HepG2 (cell line): ENCODE data around the gene LYRM4. TPM values are rescaled to one million over a fixed set of nuclear protein-coding genes. Genes with fewer than 3 reads are reported as not detected.

Experiments
- ATAC-seq: fragments of 200-7000 bp; cut with Tn5 transposase; 3 replicates; pipeline ENCODE4 v1.9.1; 2020; ENCODE audit warnings: mild to moderate bottlenecking, moderate library complexity
- BruUV-seq: library from RNA; stranded (reverse); fragments of 400-500 nt; replicated peaks from 2 replicates; lab custom pipeline; 2021; lab: Mats Ljungman, UMichigan
- CTCF ChIA-PET: fragments of 300-600 bp; formaldehyde crosslinking; extraction: SDS; loops from one replicate; lab custom pipeline; 2021; ENCODE audit warnings: low total read pairs, inconsistent platforms, low intra/inter-chr PET ratio; lab: Yijun Ruan, JAX
- POLR2A ChIA-PET: fragments of 350-600 bp; sonication (Branson Sonifier 250); formaldehyde crosslinking; loops from one replicate; lab custom pipeline; 2020; ENCODE audit warnings: antibody characterized with exemption, inconsistent platforms; lab: Yijun Ruan, JAX
- DNase-seq: peaks from one replicate; pipeline ENCODE4 v3.0.0-alpha.2; 2015; ENCODE audit warnings: low spot score
- FAIRE-seq: peaks from 3 replicates; lab custom pipeline; 2011; peaks lifted over from hg19 to GRCh38; lab: Jason Lieb, UNC
- H2AFZ ChIP-seq: one replicate; pipeline ENCODE4 v1.6.1; 2011; ENCODE audit warnings: low read length, inconsistent platforms
- H3K27ac ChIP-seq: fragments of 300-600 bp; 3 replicates; pipeline ENCODE4 v1.8.0; 2011; ENCODE audit warnings: mixed run types, mild to moderate bottlenecking, mixed read lengths, low read length, inconsistent platforms; ENCODE audit not compliant: insufficient read depth; ENCODE audit errors: extremely low read length
- H3K27me3 ChIP-seq, 2 experiments: fragments of 200-600 bp in 1 of 2; 2 replicates in 1 of 2; 3 replicates in 1 of 2; pipeline versions ENCODE4 v1.6.0 to v1.8.0; 2011; ENCODE audit warnings: low read length in 2 of 2, mild to moderate bottlenecking in 2 of 2, moderate library complexity in 2 of 2, inconsistent platforms in 1 of 2; ENCODE audit not compliant: insufficient read depth in 2 of 2, control insufficient read depth in 1 of 2
- H3K36me3 ChIP-seq, 2 experiments: fragments of 200-600 bp in 1 of 2; replicated peaks in 1 of 2; 2 replicates in 1 of 2; 3 replicates in 1 of 2; pipeline versions ENCODE4 v1.5.1 to v1.8.0; 2011; ENCODE audit warnings: low read length in 2 of 2, inconsistent platforms in 1 of 2; ENCODE audit not compliant: insufficient read depth in 2 of 2, control insufficient read depth in 1 of 2
- H3K4me1 ChIP-seq: 2 replicates; pipeline ENCODE4 v1.5.1; 2012; ENCODE audit warnings: low read length, inconsistent platforms; ENCODE audit not compliant: insufficient read depth
- H3K4me2 ChIP-seq: 2 replicates; pipeline ENCODE4 v1.6.0; 2011; ENCODE audit warnings: low read depth, low read length, inconsistent platforms
- H3K4me3 ChIP-seq, 3 experiments: fragments of 200-600 bp in 1 of 3; sonication (generic), shearing (Covaris generic) in 1 of 3; replicated peaks in 1 of 3; 2 replicates each; pipeline ENCODE4 v1.5.1; 2011 to 2016; ENCODE audit warnings: low read length in 3 of 3, inconsistent platforms in 2 of 3, low read depth in 2 of 3, mild to moderate bottlenecking in 2 of 3, control low read depth in 1 of 3, mixed read lengths in 1 of 3; ENCODE audit not compliant: insufficient read depth in 1 of 3
- H3K79me2 ChIP-seq: one replicate; pipeline ENCODE4 v1.6.1; 2011; ENCODE audit warnings: low read length, inconsistent platforms; ENCODE audit not compliant: insufficient read depth
- H3K9ac ChIP-seq: 2 replicates; pipeline ENCODE4 v1.6.0; 2011; ENCODE audit warnings: mild to moderate bottlenecking, low read depth, low read length, inconsistent platforms; ENCODE audit not compliant: insufficient read depth
- H3K9me3 ChIP-seq: 2 replicates; pipeline ENCODE4 v1.5.1; 2012; ENCODE audit warnings: mild to moderate bottlenecking, low read length
- H4K20me1 ChIP-seq: 2 replicates; pipeline ENCODE4 v1.6.0; 2011; ENCODE audit warnings: inconsistent platforms, mild to moderate bottlenecking, low read length, moderate library complexity; ENCODE audit not compliant: insufficient read depth
- CHCHD3 ChIP-seq: sonication (generic); formaldehyde crosslinking; IDR thresholded peaks from 2 replicates; pipeline ENCODE4 v1.8.0; 2022; ENCODE audit warnings: mild to moderate bottlenecking, missing genetic modification reagents, moderate library complexity
- ETV6 ChIP-seq: sonication (generic); formaldehyde crosslinking; conservative IDR thresholded peaks from 2 replicates; pipeline ENCODE4 v1.4.0; 2020; ENCODE audit warnings: missing genetic modification reagents
- SRSF9 ChIP-seq: fragments of 200-400 bp; formaldehyde crosslinking; IDR thresholded peaks from 2 replicates; pipeline ENCODE4 v1.6.1; 2018; ENCODE audit warnings: borderline replicate concordance, mild to moderate bottlenecking, low read depth, low read length; ENCODE audit not compliant: insufficient read depth, poor library complexity, severe bottlenecking
- SRY ChIP-seq: sonication (generic); formaldehyde crosslinking; IDR thresholded peaks from 2 replicates; pipeline ENCODE4 v1.8.0; 2022; ENCODE audit warnings: mild to moderate bottlenecking, missing genetic modification reagents
- ZKSCAN8 ChIP-seq: IDR thresholded peaks from 2 replicates; pipeline ENCODE4 v1.6.1; 2016; ENCODE audit warnings: borderline replicate concordance, missing genetic modification reagents, missing compliant biosample characterization
- ZNF136 ChIP-seq: sonication (generic); formaldehyde crosslinking; IDR thresholded peaks from 2 replicates; pipeline ENCODE4 v1.8.1; 2022; ENCODE audit warnings: low read depth, mild to moderate bottlenecking, moderate library complexity, missing genetic modification reagents
- ZNF382 ChIP-seq: sonication (generic); formaldehyde crosslinking; IDR thresholded peaks from 2 replicates; pipeline ENCODE4 v1.5.0; 2020; ENCODE audit warnings: missing genetic modification reagents, mild to moderate bottlenecking, borderline replicate concordance
- ZNF746 ChIP-seq: sonication (generic); formaldehyde crosslinking; IDR thresholded peaks from 2 replicates; pipeline ENCODE4 v1.8.0; 2022; ENCODE audit warnings: mild to moderate bottlenecking, missing genetic modification reagents
- ZSCAN31 ChIP-seq: sonication (generic); formaldehyde crosslinking; IDR thresholded peaks from 2 replicates; pipeline ENCODE4 v1.5.0; 2020; ENCODE audit warnings: low read depth, mild to moderate bottlenecking, missing genetic modification reagents
- WGBS: methylation state at CpG from one replicate; pipeline ENCODE4 v1.1.6; 2017; ENCODE audit warnings: low lambda C conversion rate; 5-methylcytosine and 5-hydroxymethylcytosine counted together
- in situ Hi-C: cut with HindIII; loops from 2 replicates; pipeline ENCODE4 v1.10.0; 2017; ENCODE audit warnings: low pct_unique_long_range_greater_than_20kb; ENCODE audit not compliant: extremely low pct_ligation_motif_present
- intact Hi-C: fragments of 100-400 bp; cut with micrococcal nuclease; formaldehyde crosslinking; loops from one replicate; pipeline ENCODE4 v1.10.0; 2022; ENCODE audit not compliant: unreplicated experiment
- polyA plus RNA-seq, 8 experiments: library from polyadenylated mRNA; depleted of rRNA in 3 of 8; stranded (reverse) in 7 of 8; unstranded in 1 of 8; fragments of >200 nt; fragmentation: Illumina TruSeq in 4 of 8; extraction: Trizol in 4 of 8; gene quantifications; 2 replicates each; pipeline versions ENCODE4 v1.2.1 to v1.2.3, GENCODE V29; 2011 to 2016; ENCODE audit warnings: low read depth in 4 of 8, missing spikeins in 1 of 8, mixed read lengths in 1 of 8; ENCODE audit not compliant: insufficient read depth in 1 of 8
- total RNA-seq, 5 experiments: library from RNA; depleted of rRNA; stranded (reverse); fragments of >200 nt; fragmentation: Illumina TruSeq; extraction: Trizol; gene quantifications; 2 replicates each; pipeline ENCODE4 v1.2.3, GENCODE V29; 2016; ENCODE audit warnings: low read depth in 1 of 5
- TF ChIP-seq, protein P1 (sequence below): sonication (generic); formaldehyde crosslinking; IDR thresholded peaks from 2 replicates; pipeline ENCODE4 v1.9.0; 2021; ENCODE audit warnings: missing genetic modification reagents, borderline replicate concordance
- TF ChIP-seq, protein P2 (sequence below): sonication (generic); formaldehyde crosslinking; IDR thresholded peaks from 2 replicates; pipeline ENCODE4 v1.4.0; 2020; ENCODE audit warnings: mild to moderate bottlenecking, missing genetic modification reagents

Gene LYRM4
- total and polyA plus RNA-seq, 2 of the 13 experiments (the other 11 are each of a cell fraction or from before 2014, with no cell fraction given) = 64.6 to 67.5 TPM

DNA sequence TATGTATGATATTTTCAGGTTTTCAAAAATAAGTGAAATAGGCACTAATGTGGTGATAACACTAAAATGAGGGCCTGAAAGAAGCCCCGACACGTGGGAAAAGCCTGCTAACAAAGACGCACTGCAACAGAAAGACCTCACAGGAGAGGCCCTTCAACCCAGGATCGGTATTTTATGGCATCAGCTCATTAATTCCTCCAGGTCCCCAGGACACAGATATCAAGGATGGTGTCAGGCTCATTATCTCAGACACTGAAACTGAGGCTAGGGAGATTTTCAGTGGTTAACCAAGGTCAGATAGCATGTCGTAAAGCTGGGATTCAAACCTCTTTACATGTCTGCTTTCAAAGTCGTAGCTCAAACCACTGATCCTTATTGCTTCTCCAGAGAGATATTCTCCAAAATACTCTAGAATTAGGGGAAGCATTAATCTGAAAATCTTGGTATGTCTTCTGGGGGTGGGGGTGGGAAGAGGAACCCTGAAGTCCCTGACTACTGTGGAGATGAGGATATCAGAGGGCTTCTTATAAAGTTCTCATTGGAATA lies 111.5 kb downstream of the LYRM4 start:
- no peak for DNase-seq
- 94% methylated on average over 6 of the region's 6 CpGs for WGBS
- intact Hi-C loops = no loop called here
- POLR2A ChIA-PET = no interaction called here
- no peaks in the 10 kb centered on the region for H4K20me1 ChIP-seq
- CTCF ChIA-PET = no interaction called here
- H3K27ac ChIP-seq = no peak overlapping the region
- TF ChIP-seq ZSCAN31 (no peak), ETV6 (no peak), ZNF746 (CRISPR knock-in tag) (no peak), ZNF382 (CRISPR knock-in tag) (no peak), ZNF136 (CRISPR knock-in tag) (no peak), SRSF9 (no peak), ZKSCAN8 (no peak), CHCHD3 (CRISPR knock-in tag) (no peak), SRY (no peak)
- TF ChIP-seq, protein P1, sequence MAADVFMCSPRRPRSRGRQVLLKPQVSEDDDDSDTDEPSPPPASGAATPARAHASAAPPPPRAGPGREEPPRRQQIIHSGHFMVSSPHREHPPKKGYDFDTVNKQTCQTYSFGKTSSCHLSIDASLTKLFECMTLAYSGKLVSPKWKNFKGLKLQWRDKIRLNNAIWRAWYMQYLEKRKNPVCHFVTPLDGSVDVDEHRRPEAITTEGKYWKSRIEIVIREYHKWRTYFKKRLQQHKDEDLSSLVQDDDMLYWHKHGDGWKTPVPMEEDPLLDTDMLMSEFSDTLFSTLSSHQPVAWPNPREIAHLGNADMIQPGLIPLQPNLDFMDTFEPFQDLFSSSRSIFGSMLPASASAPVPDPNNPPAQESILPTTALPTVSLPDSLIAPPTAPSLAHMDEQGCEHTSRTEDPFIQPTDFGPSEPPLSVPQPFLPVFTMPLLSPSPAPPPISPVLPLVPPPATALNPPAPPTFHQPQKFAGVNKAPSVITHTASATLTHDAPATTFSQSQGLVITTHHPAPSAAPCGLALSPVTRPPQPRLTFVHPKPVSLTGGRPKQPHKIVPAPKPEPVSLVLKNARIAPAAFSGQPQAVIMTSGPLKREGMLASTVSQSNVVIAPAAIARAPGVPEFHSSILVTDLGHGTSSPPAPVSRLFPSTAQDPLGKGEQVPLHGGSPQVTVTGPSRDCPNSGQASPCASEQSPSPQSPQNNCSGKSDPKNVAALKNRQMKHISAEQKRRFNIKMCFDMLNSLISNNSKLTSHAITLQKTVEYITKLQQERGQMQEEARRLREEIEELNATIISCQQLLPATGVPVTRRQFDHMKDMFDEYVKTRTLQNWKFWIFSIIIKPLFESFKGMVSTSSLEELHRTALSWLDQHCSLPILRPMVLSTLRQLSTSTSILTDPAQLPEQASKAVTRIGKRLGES = no peak
- TF ChIP-seq, protein P2, sequence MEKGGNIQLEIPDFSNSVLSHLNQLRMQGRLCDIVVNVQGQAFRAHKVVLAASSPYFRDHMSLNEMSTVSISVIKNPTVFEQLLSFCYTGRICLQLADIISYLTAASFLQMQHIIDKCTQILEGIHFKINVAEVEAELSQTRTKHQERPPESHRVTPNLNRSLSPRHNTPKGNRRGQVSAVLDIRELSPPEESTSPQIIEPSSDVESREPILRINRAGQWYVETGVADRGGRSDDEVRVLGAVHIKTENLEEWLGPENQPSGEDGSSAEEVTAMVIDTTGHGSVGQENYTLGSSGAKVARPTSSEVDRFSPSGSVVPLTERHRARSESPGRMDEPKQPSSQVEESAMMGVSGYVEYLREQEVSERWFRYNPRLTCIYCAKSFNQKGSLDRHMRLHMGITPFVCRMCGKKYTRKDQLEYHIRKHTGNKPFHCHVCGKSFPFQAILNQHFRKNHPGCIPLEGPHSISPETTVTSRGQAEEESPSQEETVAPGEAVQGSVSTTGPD (CRISPR knock-in tag) = no peak
- TF ChIP-seq, all 625 proteins: peak for 0
- Histone ChIP-seq H3K4me2 (no peak overlapping the region), H3K9ac (no peak overlapping the region), H3K36me3 (peaks cover 0 to 2% of the 10 kb centered on the region in 2 experiments; a peak in 1 of 5 replicates), H3K4me3 (no peak overlapping the region), H3K4me1 (no peaks in the 10 kb centered on the region), H3K9me3 (no peaks in the 10 kb centered on the region), H3K27me3 (no peaks in the 10 kb centered on the region), H2AFZ (no peak overlapping the region), H3K79me2 (no peaks in the 10 kb centered on the region)
- no peak for ATAC-seq
- in situ Hi-C loops = loop anchor here (5.0 kb wide), 1 partner anchor 228 kb away; no protein-coding TSS in a partner anchor
- no TSS peak for BruUV-seq
- no peak for FAIRE-seq
